DND-41 (cell line): ENCODE measurements around the gene RAB3B.
"Not testable (repeated sequence)": the region's sequence is repeated elsewhere in the genome, so short reads cannot be mapped to it uniquely, and the experiment has no call there.

ENCODE experiments used
- ATAC-seq: fragments of 200-7000 bp; cut with Tn5 transposase; 3 replicates; pipeline ENCODE4 v1.9.1; 2021; ENCODE audit warnings: low read depth; ENCODE audit not compliant: insufficient read depth
- DNase-seq: peaks from one replicate; pipeline ENCODE4 v3.0.0-alpha.2; 2020
- H2AFZ ChIP-seq: 2 replicates; pipeline ENCODE4 v1.6.0; 2012; ENCODE audit warnings: low read depth, low read length
- H3K27ac ChIP-seq: 2 replicates; pipeline ENCODE4 v1.5.1; 2012; ENCODE audit warnings: low read length, inconsistent platforms
- H3K27me3 ChIP-seq: fragments of 200-600 bp; sonication (generic); 2 replicates; pipeline ENCODE4 v1.6.0; 2012; ENCODE audit warnings: low read length, mild to moderate bottlenecking, inconsistent platforms; ENCODE audit not compliant: insufficient read depth, poor library complexity
- H3K36me3 ChIP-seq: 2 replicates; pipeline ENCODE4 v1.5.1; 2012; ENCODE audit warnings: low read length, inconsistent platforms; ENCODE audit not compliant: insufficient read depth
- H3K4me1 ChIP-seq: 2 replicates; pipeline ENCODE4 v1.5.1; 2012; ENCODE audit warnings: mild to moderate bottlenecking, low read length; ENCODE audit not compliant: insufficient read depth
- H3K4me2 ChIP-seq: 2 replicates; pipeline ENCODE4 v1.6.0; 2012; ENCODE audit warnings: mild to moderate bottlenecking, moderate library complexity, low read length, inconsistent platforms; ENCODE audit not compliant: insufficient read depth
- H3K4me3 ChIP-seq, 2 experiments: fragments of 200-600 bp in 1 of 2; shearing (Covaris generic) in 1 of 2; 2 replicates each; pipeline ENCODE4 v1.5.1; 2012 to 2016; ENCODE audit warnings: inconsistent platforms in 2 of 2, low read length in 2 of 2, mild to moderate bottlenecking in 2 of 2, low read depth in 1 of 2, moderate library complexity in 1 of 2
- H3K79me2 ChIP-seq: 2 replicates; pipeline ENCODE4 v1.6.0; 2012; ENCODE audit warnings: low read length, inconsistent platforms; ENCODE audit not compliant: insufficient read depth
- H3K9ac ChIP-seq: 2 replicates; pipeline ENCODE4 v1.6.0; 2012; ENCODE audit warnings: low read depth, mild to moderate bottlenecking, inconsistent platforms, low read length, moderate library complexity
- H3K9me3 ChIP-seq: 2 replicates; pipeline ENCODE4 v1.5.1; 2012; ENCODE audit warnings: low read length, moderate library complexity, mild to moderate bottlenecking, inconsistent platforms; ENCODE audit not compliant: insufficient read depth, severe bottlenecking
- H4K20me1 ChIP-seq: 2 replicates; pipeline ENCODE4 v1.6.0; 2012; ENCODE audit warnings: low read length; ENCODE audit not compliant: insufficient read depth
- EZH2 ChIP-seq: IDR thresholded peaks from 3 replicates; pipeline ENCODE4 v1.6.1; 2012; ENCODE audit warnings: borderline replicate concordance, low read depth, mild to moderate bottlenecking, moderate library complexity, low read length, inconsistent platforms; ENCODE audit not compliant: severe bottlenecking
- TF ChIP-seq, protein P1 (sequence below): IDR thresholded peaks from 2 replicates; pipeline ENCODE4 v1.5.1; 2012; ENCODE audit warnings: borderline replicate concordance, low read length, moderate library complexity, mild to moderate bottlenecking; ENCODE audit not compliant: poor library complexity, severe bottlenecking; ENCODE audit errors: extremely low read depth

Gene RAB3B

DNA sequence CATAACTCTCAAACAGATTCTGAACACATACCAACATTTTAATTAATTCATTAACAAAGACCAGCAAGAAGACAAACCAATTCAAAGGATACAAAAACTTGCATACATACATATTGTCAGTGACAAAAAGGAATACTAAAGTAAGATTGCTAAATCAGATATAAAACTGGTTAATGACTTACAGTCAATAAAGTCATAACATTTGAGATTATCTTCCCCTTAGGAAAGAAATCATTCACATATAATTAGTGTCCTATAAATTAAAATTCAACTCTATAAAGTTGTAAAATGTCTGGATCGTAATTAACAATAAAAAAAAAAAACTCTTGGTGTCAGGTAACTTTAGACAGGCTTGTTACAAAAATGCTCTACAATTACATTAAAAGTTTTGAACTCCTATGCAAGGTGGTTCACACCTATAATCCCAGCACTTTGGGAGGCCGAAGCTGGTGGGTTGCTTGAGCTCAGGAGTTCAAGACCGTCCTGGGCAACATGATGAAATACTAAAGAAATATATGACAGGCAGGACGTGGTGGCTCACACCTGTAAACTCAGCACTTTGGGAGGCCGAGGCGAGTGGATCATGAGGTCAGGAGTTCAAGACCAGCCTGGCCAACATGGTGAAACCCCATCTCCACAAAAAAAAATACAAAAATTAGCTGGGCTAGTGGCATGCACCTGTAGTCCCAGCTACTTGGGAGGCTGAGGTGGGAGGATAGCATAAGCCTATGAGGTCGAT lies 17.7 kb upstream of the RAB3B start:
- no peak overlapping the region for H3K27ac ChIP-seq
- no peaks in the 10 kb centered on the region for H3K27me3 ChIP-seq
- ATAC-seq (no peak), DNase-seq (no peak)
- H3K4me3 ChIP-seq = no peak overlapping the region
- H3K79me2 ChIP-seq = no peaks in the 10 kb centered on the region
- H3K36me3 ChIP-seq = no peaks in the 10 kb centered on the region
- H2AFZ ChIP-seq = no peak overlapping the region
- TF ChIP-seq, protein P1, sequence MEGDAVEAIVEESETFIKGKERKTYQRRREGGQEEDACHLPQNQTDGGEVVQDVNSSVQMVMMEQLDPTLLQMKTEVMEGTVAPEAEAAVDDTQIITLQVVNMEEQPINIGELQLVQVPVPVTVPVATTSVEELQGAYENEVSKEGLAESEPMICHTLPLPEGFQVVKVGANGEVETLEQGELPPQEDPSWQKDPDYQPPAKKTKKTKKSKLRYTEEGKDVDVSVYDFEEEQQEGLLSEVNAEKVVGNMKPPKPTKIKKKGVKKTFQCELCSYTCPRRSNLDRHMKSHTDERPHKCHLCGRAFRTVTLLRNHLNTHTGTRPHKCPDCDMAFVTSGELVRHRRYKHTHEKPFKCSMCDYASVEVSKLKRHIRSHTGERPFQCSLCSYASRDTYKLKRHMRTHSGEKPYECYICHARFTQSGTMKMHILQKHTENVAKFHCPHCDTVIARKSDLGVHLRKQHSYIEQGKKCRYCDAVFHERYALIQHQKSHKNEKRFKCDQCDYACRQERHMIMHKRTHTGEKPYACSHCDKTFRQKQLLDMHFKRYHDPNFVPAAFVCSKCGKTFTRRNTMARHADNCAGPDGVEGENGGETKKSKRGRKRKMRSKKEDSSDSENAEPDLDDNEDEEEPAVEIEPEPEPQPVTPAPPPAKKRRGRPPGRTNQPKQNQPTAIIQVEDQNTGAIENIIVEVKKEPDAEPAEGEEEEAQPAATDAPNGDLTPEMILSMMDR = no peak
- TF ChIP-seq EZH2 = no peak
- no peak overlapping the region for H3K4me2 ChIP-seq
- H4K20me1 ChIP-seq = no peaks in the 10 kb centered on the region
- no peaks in the 10 kb centered on the region for H3K9me3 ChIP-seq
- no peak overlapping the region for H3K9ac ChIP-seq
- no peaks in the 10 kb centered on the region for H3K4me1 ChIP-seq

DNA sequence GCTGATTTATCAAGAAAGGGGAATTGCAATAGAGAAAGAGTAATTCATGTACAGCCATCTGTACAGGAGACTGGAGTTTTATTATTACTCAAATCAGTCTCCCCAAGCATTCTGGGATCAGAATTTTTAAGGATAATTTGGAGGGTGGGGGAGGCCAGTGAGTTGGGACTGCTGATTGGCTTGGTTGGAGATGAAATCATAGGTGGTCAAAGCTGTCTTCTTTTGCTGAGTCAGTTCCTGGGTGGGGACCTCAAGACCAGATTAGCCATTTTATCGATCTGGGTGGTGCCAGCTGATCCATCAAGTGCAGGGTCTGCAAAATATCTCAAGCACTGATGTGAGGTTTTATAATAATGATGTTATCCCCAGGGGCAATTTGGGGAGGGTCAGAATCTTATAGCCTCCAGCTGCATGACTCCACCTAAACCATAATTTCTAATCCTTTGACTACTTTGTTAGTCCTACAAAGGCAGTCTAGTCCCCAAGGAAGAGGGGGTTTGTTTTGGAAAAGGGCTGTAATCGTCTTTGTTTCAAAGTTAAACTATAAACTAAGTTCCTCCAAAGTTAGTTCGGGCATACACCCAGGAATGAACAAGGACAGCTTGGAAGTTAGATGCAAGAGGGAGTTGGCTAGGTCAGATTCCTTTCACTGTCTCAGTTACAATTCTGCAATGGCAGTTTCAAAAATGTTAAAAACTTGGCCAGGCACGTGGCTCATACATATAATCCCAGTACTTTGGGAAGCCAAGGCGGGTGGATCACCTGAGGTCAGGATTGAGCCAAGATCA lies 16.9 kb upstream of the RAB3B start:
- no peak overlapping the region for H3K4me3 ChIP-seq
- H4K20me1 ChIP-seq = no peaks in the 10 kb centered on the region
- H3K4me2 ChIP-seq = no peak overlapping the region
- H3K4me1 ChIP-seq = no peaks in the 10 kb centered on the region
- no peak for ATAC-seq
- H3K9me3 ChIP-seq = no peaks in the 10 kb centered on the region
- no peaks in the 10 kb centered on the region for H3K27me3 ChIP-seq
- no peak overlapping the region for H3K9ac ChIP-seq
- TF ChIP-seq, protein P1 = no peak
- TF ChIP-seq EZH2 = no peak
- H3K79me2 ChIP-seq = no peaks in the 10 kb centered on the region
- H3K27ac ChIP-seq = no peak overlapping the region
- no peak for DNase-seq
- H2AFZ ChIP-seq = no peak overlapping the region
- no peaks in the 10 kb centered on the region for H3K36me3 ChIP-seq

DNA sequence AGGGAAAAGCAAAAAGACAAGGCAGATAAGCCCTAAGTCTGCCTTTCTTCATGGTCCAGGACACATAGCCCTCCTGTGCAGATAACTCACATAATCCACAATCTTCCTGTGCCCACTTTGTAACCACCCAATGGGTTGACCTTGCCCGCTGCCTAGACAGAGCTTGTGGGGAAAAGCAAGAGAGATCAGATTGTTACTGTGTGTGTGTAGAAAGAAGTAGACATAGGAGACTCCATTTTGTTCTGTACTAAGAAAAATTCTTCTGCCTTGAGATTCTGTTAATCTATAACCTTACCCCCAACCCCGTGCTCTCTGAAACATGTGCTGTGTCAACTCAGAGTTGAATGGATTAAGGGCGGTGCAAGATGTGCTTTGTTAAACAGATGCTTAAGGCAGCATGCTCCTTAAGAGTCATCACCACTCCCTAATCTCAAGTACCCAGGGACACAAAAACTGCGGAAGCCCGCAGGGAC lies 15.6 kb upstream of the RAB3B start:
- not testable (repeated sequence) for H3K9me3 ChIP-seq, H3K36me3 ChIP-seq, H3K79me2 ChIP-seq, H3K27me3 ChIP-seq, ATAC-seq, H3K4me3 ChIP-seq, H3K4me1 ChIP-seq, H2AFZ ChIP-seq, H3K27ac ChIP-seq, DNase-seq, H3K4me2 ChIP-seq, H3K9ac ChIP-seq, H4K20me1 ChIP-seq

DNA sequence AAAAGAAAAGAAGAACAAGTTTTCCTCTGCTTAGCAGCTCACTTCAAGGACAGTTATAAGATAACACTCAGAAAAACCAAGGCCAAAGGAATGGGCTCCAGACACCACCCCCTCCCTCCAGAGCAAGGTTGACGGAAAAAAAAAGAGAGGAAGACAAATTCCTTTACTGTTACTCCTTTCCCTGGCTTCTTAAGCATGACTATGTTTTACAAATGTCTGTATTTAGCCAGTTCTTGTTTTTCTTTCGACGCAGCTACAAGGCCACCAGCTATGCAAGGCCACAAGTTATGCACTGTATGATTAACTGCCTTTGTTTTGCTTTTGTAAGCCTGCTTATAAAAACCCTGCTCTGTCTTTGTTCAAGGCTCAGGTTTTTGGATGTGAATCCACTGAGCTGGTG lies 15.0 kb upstream of the RAB3B start:
- not testable (repeated sequence) for H4K20me1 ChIP-seq, DNase-seq, H3K36me3 ChIP-seq, H3K4me2 ChIP-seq, H3K79me2 ChIP-seq, H2AFZ ChIP-seq, H3K9ac ChIP-seq, H3K27me3 ChIP-seq, H3K4me3 ChIP-seq, H3K9me3 ChIP-seq, H3K4me1 ChIP-seq, H3K27ac ChIP-seq, ATAC-seq
